Measurements from ENCODE around the gene TIAM1.

Gene TIAM1

GRCh38 chr21:31201144-31201543 lies 142.9 kb downstream of the TIAM1 start:
- DNase-seq (ENCODE audit: low read depth): no peak

DNA sequence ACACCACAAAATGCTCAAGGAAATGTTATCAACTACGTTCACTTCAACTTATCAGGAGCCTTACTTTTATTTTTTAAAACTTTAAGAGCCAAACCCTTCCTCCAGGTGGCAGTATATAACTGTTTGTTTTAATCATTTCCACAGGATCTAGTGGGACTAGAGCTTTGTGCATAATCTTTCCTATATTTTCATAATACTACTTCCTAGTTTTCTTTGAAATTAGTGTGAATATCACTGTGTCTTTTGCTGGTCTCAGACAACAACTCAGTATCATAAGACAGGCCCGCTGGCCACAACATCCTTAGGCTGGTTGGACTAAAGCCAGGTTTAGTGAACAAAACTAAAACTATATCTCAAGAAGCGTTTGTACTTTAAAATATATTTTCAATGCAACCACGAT lies 145.5 kb downstream of the TIAM1 start:
- no peak for DNase-seq (ENCODE audit: low read depth)

DNA sequence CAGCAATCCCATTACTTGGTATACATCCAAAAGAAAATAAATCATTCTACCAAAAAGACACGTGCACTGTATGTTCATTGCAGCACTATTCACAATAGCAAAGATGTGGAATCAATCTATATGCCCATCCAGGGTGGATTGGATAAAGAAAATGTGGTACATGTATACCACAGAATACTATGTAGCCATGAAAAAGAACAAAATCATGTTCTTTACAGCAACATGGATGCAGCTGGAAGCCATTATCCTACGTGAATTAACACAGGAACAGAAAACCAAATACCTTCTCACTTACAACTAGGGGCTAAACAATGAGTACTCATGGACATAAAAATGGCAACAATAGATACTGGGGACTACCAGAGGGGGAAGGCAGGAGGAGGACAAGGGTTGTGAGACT lies 147.3 kb downstream of the TIAM1 start:
- no peak for DNase-seq (ENCODE audit: low read depth)

DNA sequence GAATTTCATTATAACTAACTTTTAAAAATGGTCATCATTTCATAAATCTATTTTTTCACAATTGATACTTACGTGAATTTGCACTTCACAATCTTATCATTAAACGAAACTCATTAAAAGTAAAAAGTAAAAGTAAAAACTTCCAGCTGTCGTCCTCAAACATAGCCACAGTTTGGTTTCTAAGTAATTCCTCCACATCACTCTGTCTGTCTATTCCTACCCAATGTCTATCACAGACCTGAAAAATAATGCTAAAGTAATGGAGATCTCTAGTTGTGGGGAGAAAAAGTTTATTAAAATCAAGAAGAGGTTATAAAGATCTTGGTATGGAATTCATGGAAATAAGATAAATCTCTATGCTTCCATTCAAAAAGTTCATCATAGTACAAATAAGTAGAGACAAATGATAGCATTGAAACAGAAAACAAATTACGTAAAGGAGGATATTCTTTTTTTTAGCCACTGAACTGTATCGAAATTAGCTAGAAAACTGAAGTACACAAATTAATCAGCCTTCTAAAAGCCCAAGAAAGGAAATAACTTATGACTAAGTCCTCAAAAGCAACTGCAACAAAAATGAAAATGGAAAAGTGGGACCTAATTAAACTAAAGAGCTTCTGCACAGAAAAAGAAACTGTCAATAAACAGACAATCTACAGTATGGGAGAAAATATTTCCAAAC lies 148.6 kb downstream of the TIAM1 start:
- DNase-seq (ENCODE audit: low read depth): no peak

DNA sequence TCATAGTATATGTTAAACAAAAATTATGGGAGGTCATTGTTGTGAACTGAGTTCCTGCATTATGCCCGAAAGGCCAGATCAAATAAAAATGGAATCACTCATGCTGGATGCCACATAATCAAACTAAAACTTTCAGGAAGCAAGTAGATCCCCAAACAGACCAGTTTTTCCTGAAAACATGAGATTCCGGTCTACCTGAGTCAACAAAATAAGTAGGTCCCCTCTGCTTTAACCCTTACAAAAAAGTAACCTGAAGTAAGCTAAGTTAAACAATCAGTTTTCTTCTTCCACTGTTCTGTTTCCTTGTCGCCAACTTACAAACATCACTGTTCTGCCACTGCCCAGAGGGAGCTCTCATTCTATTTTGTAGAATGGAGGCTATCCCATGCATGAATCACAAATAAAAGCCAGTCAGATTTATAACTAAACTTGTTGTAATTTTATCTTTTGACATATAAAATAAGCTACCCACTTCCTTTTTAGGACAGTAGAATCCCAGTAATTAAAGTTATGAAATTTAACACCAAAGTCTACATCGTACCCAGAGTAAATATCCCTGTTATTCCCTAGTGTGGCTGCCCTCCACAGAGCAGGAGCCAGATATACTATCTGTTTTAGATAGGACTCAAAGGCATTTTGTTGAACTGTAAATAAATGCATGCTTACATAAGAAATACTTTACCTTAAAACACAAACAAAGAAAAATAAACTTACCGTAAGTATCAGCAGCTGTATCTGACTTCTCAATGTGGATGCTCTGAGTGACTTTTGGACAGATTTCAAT lies 149.4 kb downstream of the TIAM1 start:
- no peak for DNase-seq (ENCODE audit: low read depth)

GRCh38 chr21:31193761-31194160 lies 150.3 kb downstream of the TIAM1 start:
- no peak for DNase-seq (ENCODE audit: low read depth)

DNA sequence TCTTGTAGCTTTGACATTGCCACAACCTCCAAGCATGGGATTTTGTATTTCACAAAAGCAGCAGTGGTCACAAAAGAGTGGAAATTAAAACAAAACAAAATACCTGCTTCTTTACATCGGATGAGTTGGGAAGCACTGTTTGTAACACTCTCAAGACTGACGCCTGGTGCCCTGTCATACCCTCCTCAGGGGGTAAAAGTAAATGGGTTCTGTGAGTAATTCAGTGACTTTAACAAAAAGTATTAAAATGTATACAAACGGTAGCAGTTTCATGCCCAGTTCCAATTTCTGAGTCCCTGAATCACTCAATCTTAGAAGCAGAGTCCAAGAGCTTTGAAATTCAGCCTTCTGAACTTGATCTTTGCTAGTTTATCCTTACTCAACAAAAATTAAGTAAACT lies 152.5 kb downstream of the TIAM1 start:
- no peak for DNase-seq (ENCODE audit: low read depth)

GRCh38 chr21:31190516-31190915 lies 153.5 kb downstream of the TIAM1 start:
- no peak for DNase-seq (ENCODE audit: low read depth)

DNA sequence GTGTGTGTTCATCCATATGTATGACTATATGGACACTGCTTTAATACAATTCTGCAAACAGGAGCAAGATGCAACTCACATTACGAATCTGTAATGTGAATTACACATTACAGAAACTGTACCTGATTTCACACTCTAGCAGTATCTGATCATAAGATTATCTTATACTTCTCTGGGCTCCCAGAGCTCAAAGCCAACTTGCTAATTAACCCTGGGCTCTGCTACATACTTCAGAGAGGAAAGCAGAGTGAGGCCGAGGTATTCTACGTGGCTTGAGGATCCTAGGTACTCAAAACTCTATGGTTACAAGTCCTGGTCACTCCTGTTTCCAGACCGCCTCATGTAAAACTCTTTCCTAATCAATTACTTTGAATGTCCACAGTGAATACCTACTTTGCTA lies 156.6 kb downstream of the TIAM1 start:
- no peak for DNase-seq (ENCODE audit: low read depth)

DNA sequence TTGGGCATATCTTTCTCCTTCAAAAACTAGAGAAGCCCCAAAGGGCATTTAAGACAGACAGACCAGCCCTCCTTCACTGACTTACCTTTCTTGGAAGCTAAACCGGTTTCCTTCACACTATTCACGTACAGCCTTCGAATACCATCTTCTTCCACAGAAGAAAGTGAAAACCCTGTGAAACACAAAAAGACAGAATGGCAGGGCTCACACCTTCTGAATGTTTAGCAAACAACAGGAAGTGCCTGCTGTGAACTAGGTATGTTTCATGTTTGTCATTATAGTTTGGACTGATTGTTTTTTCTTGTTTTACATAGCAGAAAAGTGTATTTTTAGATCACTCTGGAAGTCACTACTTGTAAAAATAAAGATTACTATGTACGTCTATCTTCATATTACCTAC lies 157.1 kb downstream of the TIAM1 start:
- no peak for DNase-seq (ENCODE audit: low read depth)

DNA sequence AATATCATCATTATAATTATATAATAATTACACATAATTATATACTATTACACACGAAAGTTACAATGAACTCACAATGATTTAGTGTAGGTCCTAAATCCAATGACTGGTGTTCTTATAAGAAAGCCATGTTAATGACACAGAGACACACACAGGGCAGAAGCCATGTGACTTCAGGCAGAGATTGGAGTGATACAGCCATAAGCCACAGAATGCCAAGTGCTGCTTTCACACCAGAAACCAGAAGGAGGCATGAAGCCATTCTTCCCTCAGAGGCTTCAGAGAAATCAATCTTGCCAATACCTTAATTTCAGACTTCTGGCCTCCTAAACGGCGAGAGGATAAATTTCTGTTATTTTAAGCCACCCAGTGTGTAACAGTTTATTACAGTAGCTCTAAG lies 158.4 kb downstream of the TIAM1 start:
- no peak for DNase-seq (ENCODE audit: low read depth)

GRCh38 chr21:31184876-31185275 lies 159.2 kb downstream of the TIAM1 start:
- DNase-seq (ENCODE audit: low read depth): no peak

DNA sequence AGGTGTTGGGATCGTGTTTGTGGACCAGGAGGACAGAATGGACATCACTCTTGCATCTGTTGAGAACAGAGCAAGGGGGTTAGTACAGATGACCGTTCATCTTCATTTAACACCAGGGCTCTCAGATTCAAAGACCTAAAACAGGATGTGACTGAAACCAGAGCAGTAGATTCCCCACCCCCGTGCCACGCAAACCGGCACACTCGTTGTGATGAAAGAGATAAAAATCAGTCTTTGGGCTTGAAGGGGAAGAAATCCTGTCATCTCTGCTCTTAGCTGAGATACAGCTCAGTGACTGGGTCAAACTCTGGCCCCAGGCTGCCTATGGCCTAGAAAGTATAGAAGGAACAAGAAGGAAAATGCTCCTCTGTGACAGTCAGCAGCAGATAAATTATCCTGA lies 159.6 kb downstream of the TIAM1 start:
- peak; percentile 50 for DNase-seq (ENCODE audit: low read depth)

DNA sequence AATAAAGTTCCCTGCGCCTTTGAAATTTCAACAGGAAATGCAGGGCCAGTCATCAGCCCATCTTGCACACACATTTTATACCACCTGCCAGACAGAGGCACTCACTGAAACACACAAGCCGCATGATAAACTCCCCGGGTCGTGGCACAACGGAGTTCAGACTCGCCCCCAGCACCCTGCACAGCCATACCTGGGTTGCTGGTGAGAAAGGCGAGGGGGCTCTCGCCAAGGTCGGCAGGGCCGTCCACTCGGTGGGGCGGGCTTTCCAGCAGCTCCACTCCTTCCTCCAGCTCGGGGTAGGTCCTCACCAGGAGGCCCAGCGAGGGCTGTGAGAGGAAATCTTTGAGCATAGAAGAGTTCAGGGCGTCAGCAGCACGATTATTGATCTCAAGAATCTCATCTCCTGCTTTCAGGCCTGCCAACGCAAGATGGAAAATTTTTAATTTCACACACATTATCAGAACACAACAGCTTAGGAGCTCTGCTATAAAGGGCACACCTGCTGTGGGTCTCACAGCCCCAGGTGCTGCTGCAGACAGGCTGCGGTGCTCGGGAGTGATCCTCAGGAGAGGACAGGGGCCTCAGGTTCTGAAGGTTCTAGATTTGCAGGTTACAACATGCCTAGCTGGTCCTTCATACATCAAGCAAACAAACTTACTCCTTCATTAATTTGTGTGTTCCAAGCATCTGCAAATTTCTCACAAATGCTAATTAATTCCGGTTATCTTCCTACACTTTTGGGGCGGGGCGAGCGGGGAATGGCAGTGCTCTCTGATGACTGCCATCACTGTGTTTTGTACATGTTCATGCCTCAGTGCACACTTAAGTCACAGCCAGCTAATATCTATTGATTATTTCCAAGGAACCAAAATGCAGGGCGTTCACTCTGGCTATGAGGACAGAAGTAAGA lies 161.6 kb downstream of the TIAM1 start:
- no peak for DNase-seq (ENCODE audit: low read depth)

DNA sequence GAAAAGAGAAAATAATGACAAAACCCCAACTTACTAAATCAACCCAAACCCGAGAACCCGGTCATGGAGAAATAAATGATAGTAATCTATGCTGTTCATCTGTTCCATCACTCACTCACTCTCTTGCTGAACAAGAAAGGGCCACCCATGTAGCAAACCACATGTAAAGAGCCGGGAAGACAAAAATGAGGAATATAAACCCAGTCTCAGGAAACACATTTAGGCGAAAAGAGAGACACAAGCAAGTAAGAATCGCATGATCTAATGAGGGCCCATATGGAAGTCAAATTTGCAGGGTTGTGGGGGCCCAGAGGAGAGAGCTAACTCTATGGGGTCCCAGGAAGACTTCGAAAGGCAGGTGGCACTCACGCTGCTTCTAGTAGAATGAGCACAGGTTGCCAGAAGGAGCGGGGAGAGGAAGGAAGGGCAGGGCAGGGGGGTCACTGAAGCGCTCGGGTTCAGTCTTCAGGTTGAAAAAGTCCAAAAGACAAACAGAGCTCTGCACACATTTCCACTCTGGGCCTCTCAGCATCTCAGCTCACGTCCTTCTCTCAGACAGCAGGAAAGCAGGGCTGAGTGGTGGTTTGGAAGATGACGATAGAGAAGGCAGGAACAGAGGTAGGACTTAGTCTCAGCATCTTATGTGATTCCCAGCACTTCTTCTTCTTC lies 162.8 kb downstream of the TIAM1 start:
- DNase-seq (ENCODE audit: low read depth): no peak

GRCh38 chr21:31180256-31181081 lies 163.6 kb downstream of the TIAM1 start:
- DNase-seq (ENCODE audit: low read depth): no peak

DNA sequence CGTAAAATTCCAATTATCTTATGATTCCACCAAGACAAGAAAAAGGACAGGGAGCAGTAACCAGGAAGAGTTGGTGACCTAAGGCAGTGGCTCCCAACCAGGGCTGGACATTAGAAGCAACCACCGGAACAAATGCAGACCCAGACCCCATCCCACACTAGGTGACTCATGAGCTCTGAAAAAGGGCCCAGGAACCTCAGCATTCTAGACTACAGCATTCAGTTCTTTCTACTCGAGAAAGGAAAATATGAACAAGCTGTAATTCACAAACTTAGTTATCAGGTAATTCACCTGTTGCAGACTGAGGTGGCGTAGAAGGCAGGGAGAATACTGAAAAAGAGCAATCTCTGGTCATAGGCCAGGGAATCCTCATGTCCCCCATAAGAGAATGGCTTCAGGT lies 167.3 kb downstream of the TIAM1 start:
- no peak for DNase-seq (ENCODE audit: low read depth)

DNA sequence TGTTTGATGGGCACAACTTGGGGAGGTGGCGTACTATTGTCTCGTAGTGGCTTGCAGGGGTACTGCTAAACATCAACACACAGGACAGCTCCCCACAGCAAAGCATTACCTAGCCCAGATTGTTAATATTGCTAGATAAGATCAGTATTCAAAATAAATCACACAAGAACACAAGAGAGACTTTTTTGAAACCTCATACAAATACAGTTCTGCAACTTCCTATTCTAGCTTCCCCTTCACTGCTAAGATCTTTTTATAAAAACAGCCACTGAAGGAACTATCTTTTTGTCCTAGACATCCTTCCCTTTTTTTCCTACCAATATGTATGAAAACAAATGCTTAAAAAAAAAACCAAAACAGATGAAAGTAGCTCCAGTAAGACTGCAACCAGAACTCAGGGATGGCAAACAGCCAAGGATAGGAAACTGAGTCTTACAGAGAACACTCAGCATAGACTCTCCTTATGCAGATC lies 167.9 kb downstream of the TIAM1 start:
- DNase-seq (ENCODE audit: low read depth): no peak

DNA sequence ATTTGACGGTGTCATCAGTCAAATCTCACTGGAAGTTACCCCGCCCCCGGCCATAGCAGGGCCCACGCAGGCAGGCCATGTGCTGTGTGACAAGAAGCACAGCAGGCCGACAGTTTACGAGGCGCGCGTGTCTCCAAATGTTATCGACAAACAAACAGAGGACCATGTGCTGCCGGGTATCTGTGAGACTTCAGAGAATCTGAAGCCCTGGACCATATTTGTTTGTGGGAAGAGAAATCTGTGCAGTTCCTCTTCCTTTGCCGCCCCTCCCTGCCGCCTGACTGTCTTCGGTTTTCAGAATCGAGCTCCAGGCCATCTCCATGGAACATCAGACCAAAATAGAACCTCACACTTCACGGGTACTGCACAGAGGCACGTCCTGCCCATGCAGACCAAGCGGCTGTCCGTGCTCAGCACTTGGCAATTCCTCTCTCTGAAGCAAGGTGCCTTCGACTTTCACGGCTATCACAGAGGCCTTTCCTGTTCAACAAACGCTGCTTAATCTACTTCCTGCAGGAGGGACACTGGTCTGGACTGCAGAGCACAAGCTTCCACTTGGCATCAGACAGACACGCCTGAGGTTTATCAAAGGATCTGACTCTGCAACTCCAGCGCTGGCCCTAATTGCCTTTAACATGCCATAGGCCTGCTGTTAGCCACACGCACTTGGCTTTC lies 170.0 kb downstream of the TIAM1 start:
- no peak for DNase-seq (ENCODE audit: low read depth)

DNA sequence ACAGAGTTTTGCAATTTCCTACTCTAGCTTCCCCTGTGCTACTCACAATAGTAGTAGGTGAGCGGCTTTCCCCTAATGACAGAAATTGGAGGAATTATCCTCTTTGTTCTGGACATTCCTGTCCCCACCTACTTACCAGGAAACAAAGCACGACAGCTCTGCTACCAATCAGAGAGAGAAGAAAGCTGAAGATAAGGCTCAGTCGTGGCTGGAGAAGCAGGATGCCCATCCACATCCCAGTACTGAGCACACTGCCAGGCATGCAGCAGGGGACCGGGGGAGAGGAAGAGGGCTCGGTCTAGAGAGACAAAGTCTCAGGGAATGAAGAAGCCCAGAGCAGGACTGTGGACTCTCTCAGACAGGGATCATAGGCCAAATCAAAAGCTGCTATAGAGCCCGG lies 171.7 kb downstream of the TIAM1 start:
- DNase-seq (ENCODE audit: low read depth): no peak
